A673 (cell line): Measurements from ENCODE around the gene THADA. TPM values are rescaled to one million over a fixed set of nuclear protein-coding genes. Genes with fewer than 3 reads are reported as not detected.

Experiments used
- BruUV-seq: library from RNA; stranded (reverse); fragments of 400-500 nt; replicated peaks from 2 replicates; lab custom pipeline; 2021; lab: Mats Ljungman, UMichigan
- CTCF ChIA-PET: fragments of 300-600 bp; sonication (Branson Sonifier 250); formaldehyde crosslinking; loops from one replicate; lab custom pipeline; 2022; ENCODE audit warnings: antibody characterized with exemption; lab: Charles Lee
- POLR2A ChIA-PET: fragments of 300-600 bp; sonication (Branson Sonifier 250); formaldehyde crosslinking; loops from one replicate; lab custom pipeline; 2022; ENCODE audit warnings: antibody characterized with exemption; ENCODE audit not compliant: low non-redundant PET; lab: Charles Lee
- DNase-seq: peaks from one replicate; pipeline ENCODE4 v3.0.0-alpha.2; 2015; ENCODE audit warnings: low spot score
- H3K27ac ChIP-seq: fragments of 200-600 bp; sonication (generic); 2 replicates; pipeline ENCODE4 v1.5.1; 2016; ENCODE audit warnings: mixed run types, low read depth, mild to moderate bottlenecking, mixed read lengths, antibody characterized with exemption, low read length; ENCODE audit not compliant: poor library complexity, severe bottlenecking
- H3K27me3 ChIP-seq: fragments of 200-600 bp; sonication (generic); replicated peaks from 2 replicates; pipeline ENCODE4 v1.6.1; 2017; ENCODE audit warnings: mixed run types, low read depth, mild to moderate bottlenecking, mixed read lengths, antibody characterized with exemption, low read length; ENCODE audit not compliant: insufficient read depth, poor library complexity
- H3K36me3 ChIP-seq: fragments of 200-600 bp; sonication (generic); 2 replicates; pipeline ENCODE4 v1.6.1; 2016; ENCODE audit warnings: mixed run types, mild to moderate bottlenecking, mixed read lengths, antibody characterized with exemption, low read length; ENCODE audit not compliant: insufficient read depth, poor library complexity, severe bottlenecking
- H3K4me1 ChIP-seq: fragments of 200-600 bp; sonication (generic); 2 replicates; pipeline ENCODE4 v1.6.1; 2017; ENCODE audit warnings: mixed run types, mild to moderate bottlenecking, mixed read lengths, antibody characterized with exemption, low read length; ENCODE audit not compliant: insufficient read depth, poor library complexity, severe bottlenecking
- H3K4me3 ChIP-seq: fragments of 200-600 bp; sonication (generic); 2 replicates; pipeline ENCODE4 v1.5.1; 2016; ENCODE audit warnings: low read depth, mixed run types, mild to moderate bottlenecking, mixed read lengths, low read length; ENCODE audit not compliant: poor library complexity, severe bottlenecking
- H3K9me3 ChIP-seq: fragments of 200-600 bp; sonication (generic); 2 replicates; pipeline ENCODE4 v1.6.1; 2016; ENCODE audit warnings: mixed run types, low read depth, mild to moderate bottlenecking, mixed read lengths, antibody characterized with exemption, low read length; ENCODE audit not compliant: poor library complexity, severe bottlenecking
- CTCF ChIP-seq: fragments of 300-800, 200-600 bp; sonication (generic); conservative IDR thresholded peaks from 2 replicates; pipeline ENCODE4 v1.5.1; 2017; ENCODE audit warnings: low read depth, mild to moderate bottlenecking, antibody characterized with exemption, low read length, moderate library complexity, mixed read lengths
- EZH2 ChIP-seq: fragments of 200-600 bp; sonication (generic); IDR thresholded peaks from 2 replicates; pipeline ENCODE4 v1.6.1; 2017; ENCODE audit warnings: borderline replicate concordance, low read depth, mild to moderate bottlenecking, mixed read lengths, antibody characterized with exemption, low read length; ENCODE audit not compliant: poor library complexity, severe bottlenecking
- intact Hi-C: fragments of 100-400 bp; cut with micrococcal nuclease; formaldehyde crosslinking; loops from one replicate; pipeline ENCODE4 v1.10.0; 2022; ENCODE audit not compliant: unreplicated experiment
- total RNA-seq: library from RNA; stranded (reverse); gene quantifications from 2 replicates; pipeline ENCODE4 v1.2.3, GENCODE V29; 2021

The THADA gene
- total RNA-seq, 1 experiment from 2014 or later: 39.7 TPM

- H3K36me3 ChIP-seq: no peaks in the 10 kb centered on the region
- H3K4me3 ChIP-seq: no peak overlapping the region
- no TSS peak for BruUV-seq
- POLR2A ChIA-PET: no interaction called here
- H3K27ac ChIP-seq: no peak overlapping the region
- H3K4me1 ChIP-seq: no peaks in the 10 kb centered on the region
- CTCF ChIA-PET: no interaction called here
- no peaks in the 10 kb centered on the region for H3K9me3 ChIP-seq
- intact Hi-C loops: no loop called here
- no peak for DNase-seq
- TF ChIP-seq EZH2: no peak
- TF ChIP-seq CTCF: no peak
- no peaks in the 10 kb centered on the region for H3K27me3 ChIP-seq
Observed at GRCh38 chr2:43405829-43406228, 190.0 kb downstream of the THADA start.

GRCh38 chr2:43402452-43402937, 193.3 kb downstream of the THADA start:
- Histone ChIP-seq H3K27ac (no peak overlapping the region), H3K9me3 (no peaks in the 10 kb centered on the region), H3K27me3 (no peaks in the 10 kb centered on the region), H3K36me3 (no peaks in the 10 kb centered on the region), H3K4me1 (no peaks in the 10 kb centered on the region), H3K4me3 (no peak overlapping the region)
- TF ChIP-seq CTCF (no peak), EZH2 (no peak)
- ChIA-PET POLR2A (no interaction called here), CTCF (no interaction called here)
- no peak for DNase-seq
- intact Hi-C loops: no loop called here
- BruUV-seq: no TSS peak

- POLR2A ChIA-PET: no interaction called here
- Histone ChIP-seq H3K27ac (no peak overlapping the region), H3K27me3 (no peaks in the 10 kb centered on the region), H3K4me3 (no peak overlapping the region), H3K4me1 (no peaks in the 10 kb centered on the region), H3K36me3 (no peaks in the 10 kb centered on the region), H3K9me3 (no peaks in the 10 kb centered on the region)
- BruUV-seq: no TSS peak
- DNase-seq: no peak
- intact Hi-C loops: no loop called here
- CTCF ChIA-PET: interaction anchor here (0.7 kb wide), 1 partner anchor 240 kb away, joined by 3 read pairs; no protein-coding TSS in a partner anchor
- no peak for TF ChIP-seq CTCF
- TF ChIP-seq EZH2: no peak
Observed at GRCh38 chr2:43402002-43402401, 193.8 kb downstream of the THADA start.
